Activated CD8-positive, alpha-beta memory T cell treated with anti-CD3 and anti-CD28 coated beads for 4 hours (primary cell): ENCODE data around the gene AGPAT1.
"Not testable (repeated sequence)": the region's sequence is repeated elsewhere in the genome, so short reads cannot be mapped to it uniquely, and the experiment has no call there.

ENCODE experiments used
- DNase-seq, 2 donors: peaks; one replicate each; pipeline ENCODE4 v3.0.0-alpha.2; 2020; ENCODE audit warnings: low read depth in 2 of 2

The AGPAT1 gene

DNA sequence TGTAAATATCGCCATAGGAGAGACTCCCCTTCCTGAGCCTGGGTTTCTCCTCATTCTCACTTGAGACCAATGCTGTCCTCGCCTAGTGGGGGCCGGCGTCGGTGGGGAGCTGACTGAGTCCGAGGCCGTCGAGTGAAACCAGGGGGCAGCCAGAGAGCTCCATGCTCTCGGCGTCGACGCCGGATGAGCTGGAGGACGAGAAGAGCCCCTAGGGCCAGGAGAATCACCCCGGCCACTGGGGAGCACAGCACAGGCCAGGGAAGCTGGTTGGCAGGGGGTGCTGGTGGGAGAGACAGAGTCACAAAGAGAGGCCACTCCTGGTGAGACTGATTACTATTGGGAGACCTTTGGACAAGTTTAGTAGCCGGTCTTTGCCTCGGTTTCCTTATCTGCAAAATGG lies 23.0 kb upstream of the AGPAT1 start:
- no peak for DNase-seq

DNA sequence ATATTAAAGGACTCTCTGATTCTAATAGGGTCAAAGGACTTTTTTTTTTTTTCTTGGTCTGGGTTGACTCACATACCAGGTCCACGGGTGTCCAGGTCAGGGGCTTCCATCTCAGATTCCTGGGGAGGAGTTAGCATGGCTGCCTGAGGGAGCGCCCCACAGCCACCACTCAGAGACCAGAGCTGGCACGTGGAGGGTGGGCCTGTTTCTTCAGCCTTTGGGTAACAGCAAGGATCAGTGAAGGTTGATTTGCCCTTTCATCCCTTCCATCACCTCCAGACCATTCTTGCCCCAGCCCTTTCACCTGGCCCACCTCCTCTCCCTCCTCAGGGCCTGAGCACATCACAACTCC lies 22.4 kb upstream of the AGPAT1 start:
- DNase-seq: no peak

DNA sequence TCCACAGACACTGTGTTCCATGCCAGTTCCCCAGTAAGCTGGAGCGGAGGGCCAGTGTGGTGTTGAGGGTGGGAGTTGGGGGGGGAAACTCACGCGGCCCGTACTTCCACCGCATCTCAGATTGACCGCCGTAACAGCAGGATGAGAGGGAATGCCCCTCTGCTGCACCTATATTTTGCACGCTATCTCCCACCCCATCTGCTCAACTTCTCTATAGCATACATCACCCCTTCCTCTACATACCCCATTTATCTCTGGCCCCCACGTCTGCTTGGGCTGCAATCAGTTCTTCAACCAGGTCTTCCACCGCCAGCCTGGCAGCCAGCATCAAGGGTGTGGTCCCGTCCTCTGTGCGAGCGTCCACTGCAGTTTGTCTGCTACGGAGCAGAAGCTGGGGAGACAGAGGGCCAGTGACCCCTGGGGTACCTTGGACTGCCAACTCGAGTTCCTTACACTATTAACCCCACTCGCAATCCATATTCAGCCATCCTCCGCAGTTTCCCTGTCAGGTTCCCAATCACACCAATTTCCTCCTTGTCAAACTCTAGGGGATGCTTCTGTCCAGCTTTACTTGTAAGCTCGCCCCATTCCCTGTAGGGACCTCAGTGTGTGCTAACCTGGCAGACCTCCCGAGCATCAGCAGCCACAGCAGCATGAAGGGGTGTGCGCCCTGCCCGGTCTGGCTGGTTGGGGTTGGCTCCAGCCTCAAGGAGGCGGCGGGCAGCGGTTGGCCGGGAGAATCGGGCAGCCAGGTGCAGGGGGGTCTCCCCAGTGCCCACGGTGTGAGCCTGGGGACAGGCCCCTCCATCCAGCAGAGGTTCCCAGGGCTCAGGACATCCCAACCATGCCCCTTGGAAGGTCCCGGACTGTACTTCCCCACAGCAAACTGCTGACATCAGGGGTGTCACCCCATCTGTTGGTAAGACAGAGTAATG lies 21.1 kb upstream of the AGPAT1 start:
- no peak for DNase-seq

DNA sequence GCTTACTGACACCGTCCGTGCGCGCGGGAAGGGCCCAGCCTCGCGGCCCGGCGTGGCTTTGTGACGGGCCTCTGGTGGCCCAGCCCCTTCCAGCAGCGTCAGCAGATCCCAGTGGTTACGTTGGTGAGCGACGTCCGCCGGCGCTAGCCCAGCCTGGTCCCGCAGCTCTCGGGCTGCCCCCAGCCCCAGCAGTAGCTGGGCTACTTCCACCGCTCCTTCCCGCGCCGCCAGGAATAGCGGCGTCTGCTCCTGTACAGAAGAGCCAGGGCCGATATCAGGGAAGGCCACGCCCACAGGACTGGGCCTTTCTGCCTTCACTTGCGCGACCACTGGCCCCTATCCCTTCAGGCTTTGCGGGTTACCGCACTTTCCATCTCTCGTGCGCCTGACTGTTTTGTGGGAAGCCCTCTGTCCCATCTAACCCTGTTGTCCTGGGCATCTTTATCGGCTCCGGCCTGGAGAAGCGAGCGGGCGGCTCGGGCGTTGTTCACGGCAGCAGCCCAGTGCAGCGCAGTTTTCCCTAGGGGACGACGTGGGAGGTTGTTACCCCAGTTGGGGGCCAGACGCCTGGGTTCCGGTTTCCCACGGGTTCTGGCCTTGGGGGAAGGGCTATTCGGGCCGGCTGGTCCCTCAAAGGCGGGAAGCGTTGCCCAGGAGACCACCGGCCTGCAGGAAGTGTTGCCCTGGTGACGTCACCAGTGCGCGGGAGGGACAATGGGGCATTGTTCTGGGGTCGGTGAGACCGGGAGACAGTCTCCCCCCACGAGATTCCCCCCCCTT lies 20.2 kb upstream of the AGPAT1 start:
- DNase-seq: peak in 1 of 2 donors; percentile 31

DNA sequence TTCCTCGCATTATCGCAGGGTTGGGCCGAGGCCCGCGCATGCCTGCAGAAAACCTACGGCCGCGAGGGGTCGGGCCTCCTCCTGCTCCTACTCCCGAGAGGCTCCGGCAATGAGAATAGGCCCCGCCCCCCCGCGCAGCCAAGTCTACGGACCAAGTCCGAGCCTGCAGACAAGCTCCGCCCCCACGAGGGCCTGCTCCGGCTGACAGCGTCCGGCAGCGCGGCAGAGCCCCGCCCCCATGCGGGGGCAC lies 19.7 kb upstream of the AGPAT1 start:
- DNase-seq: peak; percentile 100

DNA sequence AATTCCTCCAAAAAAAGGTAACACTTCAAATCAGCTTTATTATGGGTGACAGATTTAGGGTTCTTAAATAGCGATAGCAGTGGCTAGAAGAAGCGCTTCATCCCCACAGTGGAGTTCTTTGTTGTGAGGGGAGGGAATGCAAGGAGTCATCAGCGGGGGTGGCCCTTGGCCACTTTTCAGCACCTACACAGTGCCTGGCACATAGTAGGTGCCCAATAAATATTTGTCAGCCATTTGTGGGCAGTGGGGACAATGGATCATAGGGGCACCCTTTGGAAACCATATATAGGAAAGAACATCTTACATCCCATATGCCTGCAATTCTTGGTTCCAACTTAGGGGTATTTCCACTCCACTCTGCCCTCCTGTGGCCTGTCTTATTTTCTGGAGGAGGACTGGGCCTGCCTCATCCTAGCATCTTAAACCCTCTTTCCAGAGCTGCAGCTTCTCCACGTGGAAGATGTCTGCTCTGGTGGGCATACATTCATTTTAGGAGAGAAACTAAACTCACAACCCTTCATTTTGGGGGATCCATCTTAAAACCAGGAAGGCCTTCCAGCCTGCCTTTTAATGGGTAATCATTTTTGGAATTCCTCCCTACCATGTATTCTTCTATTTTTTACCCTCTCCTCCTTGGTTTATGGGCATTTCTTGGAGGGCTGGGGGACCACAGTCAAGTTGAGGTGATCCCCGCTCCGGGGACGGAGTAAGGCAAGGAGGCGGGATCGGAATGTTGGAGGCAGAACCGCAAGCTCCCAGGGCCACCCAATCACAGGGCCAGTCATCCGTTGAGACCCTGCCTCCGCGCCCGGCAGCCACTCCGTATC lies 19.2 kb upstream of the AGPAT1 start:
- DNase-seq: no peak

DNA sequence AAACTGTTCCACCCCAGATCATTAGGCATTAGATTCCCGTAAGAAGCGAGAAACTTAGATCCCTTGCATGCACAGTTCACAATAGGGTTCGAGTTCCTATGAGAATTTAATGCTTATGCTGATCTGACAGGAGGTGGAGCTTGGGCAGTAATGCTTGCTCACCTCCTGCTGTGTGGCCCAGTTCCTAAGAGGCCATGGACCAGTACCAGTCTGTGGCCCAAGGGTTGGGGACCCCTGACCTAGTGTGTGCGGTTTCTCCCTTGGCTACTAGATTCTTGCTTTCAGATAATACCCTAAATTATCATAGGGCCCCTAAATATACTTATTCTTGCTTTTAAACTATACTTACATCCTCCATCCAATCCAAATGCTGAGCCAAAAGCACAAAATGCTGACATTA lies 18.5 kb upstream of the AGPAT1 start:
- DNase-seq: no peak

DNA sequence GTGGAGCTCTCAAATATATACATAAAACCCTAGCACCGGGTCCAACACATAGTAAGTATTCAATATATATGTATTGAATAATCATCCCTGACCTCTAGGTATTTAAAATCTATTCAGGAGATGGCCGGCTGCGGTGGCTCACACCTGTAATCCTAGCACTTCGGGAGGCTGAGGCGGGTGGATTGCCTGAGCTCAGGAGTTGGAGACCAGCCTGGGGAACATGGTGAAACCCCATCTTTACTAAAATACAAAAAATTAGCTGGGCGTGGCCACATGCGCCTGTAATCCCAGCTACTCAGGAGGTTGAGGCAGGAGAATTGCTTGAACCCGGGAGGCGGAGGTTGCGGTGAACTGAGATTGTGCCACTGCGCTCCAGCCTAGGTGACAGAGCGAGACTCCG lies 17.2 kb upstream of the AGPAT1 start:
- not testable (repeated sequence) for DNase-seq

DNA sequence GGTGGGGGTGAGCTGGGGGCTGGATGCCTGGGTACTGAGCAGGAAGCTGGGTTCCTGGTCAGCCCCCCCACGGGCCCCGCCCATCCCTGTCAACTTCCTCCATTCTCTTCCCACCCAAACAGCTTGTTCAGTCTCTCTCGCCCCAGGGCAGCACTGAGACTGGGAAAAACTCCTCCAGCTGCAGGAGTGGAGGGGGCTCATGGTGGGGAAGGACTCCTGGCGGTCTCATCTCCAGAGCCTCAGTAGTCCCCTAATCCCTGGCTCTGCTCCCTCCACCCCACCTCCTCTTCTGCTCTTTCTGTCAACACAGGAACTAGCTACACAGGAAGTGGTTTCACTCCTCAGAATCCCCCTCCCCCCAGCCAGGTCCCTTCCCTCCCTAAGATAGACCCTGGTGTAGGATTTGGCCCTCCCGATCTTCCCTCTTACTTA lies 16.7 kb upstream of the AGPAT1 start, which contains the start of gene GPSM3:
TSS of gene GPSM3 (minus strand) at position 36 of the 432 bp plus-strand sequence. CDS start 130 bp downstream, outside the sequence.
- DNase-seq: no peak

DNA sequence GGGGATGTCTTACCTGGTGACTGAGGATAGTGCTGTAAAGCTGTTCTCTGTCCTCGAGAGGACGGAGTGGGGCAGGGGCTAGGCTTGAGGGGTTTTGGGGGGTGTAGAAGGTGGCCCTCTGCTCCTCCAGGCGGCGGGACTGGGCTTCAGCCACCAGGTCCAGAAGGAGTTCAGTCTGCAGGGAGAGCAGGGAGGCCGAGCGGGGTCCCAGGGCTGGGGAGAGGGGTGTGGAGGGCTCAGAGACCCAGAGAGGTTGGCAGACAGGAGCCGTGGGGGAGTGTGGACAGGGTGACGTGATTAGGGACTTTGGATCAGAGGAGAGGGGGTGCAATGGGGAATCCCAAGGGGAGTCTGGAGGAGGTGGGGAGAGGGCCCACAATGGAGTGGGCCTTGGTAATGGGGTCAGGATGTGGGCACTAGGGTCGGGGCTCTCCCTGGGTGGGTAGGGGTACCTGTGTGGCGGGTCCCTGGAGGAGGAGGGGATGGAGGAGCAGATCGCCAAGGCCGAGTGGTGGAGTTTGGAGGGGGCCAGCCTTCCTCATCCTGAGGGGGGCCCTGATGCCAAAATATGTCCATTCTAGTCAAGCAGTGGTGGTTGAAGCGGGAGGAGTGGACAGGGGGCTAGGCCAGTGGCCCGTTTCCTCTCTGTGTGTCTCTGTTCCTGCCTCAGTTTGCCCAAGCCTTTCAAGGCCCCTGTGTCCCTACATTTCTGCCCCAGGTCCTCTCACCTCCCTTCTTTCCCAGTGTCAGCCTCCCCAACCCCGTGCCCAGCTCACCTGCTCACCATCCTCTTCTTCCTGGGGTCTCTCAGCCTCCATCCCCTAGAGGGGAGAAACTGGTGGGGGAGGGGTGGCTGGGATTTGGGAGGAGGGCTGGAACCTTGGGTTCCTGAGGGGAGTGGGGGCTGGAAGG lies 16.1 kb upstream of the AGPAT1 start:
- no peak for DNase-seq

DNA sequence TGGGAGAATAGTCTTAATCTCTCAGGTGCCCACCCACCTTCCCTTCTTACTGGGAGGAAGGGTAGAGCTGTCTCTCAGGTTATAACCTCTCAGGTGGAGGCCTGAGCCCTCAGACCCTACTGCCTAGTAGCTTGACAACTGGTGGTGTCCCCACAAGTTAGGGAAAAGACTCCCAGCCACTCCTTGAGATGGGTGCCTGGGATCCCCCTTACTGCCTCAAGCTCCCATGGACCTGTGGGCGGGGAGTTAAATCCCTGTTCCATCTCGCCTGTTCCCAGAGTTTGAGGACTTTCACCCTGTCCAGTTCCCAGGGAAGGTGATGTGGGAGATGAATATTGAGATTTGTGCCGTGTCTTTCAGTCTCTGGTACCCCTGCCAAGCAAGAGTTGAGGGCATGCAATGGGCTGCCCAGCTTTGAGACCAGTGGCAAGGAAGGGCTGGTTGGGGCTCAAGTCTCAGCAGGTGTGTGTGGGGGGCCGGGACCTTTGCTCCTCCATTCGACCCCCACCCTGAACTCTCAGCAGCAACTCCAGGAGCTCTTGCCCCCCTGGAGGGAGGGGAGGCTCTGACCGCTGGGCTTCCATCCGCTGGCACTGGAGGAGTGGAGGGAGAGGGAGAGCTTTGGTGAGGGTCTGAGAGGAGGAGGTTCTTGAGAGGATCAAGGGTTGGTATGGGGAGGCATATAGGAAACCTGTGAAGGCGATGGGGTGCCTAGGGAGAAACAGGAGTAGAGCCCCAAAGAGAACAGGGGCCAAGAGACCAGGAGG lies 15.2 kb upstream of the AGPAT1 start:
- DNase-seq: no peak

DNA sequence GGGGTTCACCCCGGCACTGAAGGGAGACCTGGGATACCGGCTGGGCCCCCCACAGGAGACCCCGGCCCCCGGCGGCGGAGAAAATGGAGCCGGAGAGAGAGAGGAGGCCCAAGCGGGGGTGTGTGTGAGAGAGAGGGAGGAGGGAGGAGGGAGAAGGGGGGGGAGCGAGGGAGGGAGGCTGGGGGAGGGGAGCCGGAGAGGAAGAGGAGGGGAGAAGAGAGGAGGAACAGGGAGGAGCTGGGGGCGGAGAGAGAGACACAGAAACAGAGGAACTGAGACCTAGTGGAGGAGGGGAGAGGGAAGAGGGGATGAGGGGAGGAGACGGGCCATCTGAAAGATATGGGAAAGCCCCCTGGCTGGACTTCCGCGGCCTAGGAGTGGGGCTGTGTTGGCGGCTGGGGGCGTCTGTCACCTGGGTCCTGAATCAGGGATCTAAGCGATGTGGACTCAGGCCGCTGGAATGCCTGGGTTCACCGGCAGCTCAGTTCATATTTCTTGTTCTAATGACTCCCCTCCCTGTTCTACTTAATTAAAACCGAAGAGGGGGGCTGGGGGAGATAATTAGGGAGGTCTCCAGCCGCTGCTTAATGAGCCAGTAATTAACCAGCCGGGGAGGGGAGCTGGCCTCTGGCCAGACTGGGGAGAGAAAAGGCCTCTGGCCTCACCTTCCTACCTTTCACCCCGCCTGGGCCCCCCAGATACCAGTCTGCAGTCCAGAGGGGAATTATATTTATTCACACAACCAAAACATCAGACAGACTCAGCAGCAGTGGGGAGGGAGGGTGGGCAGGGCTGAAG lies 14.4 kb upstream of the AGPAT1 start, which contains the start of gene PBX2:
TSS of gene PBX2 (minus strand) at position 149 of the 798 bp plus-strand sequence. CDS start 287 bp downstream, outside the sequence.
- DNase-seq: peak; percentile 70 to 76

DNA sequence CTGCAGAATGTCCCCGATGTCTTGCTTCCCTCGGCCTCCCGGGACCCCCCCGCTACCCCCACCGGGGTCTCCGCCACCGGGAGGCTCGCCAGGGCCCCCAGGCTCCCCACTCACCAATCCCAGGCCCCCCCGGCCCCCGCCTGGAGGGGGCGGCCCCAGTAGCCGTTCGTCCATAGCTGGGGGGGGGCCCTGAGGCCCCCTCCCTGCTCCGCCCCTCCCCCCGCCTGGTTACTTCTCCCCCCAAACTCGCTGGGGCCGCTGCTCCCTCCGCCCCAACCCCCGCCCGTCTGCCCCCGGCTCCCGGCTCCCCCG lies 13.8 kb upstream of the AGPAT1 start:
- no peak for DNase-seq

DNA sequence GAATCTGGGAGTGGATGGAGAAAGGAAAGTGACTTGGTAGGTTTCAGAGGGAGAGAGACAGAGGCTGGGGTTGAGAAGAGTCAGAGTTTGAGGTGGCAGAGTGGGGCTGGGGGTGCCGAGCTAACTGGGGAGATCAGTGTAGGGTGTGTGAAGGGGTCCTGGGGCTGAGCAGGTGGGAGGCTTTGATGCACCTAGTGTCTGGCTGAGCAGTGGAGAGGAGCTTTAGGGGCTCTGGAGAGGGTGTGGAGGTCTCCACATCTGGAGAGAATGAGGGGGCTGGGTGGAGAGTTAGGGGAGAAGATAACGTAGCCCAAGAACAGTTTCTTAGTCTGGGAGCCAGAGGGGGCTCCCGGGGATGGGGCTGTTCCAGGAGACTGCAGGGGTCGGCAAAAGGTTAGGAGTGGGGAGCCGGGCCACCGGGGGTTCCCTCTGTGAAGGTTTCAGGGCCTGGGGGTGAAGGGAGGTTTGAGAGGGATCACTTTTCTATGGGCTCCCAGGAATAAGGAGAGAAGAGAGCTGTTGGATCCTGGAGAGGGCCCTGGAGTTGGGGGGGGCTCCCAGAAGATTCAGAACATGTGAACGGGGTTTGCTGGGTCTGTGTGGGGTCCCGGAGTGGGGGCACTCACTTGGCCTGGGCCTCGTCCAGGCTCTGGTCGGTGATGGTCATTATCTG lies 13.3 kb upstream of the AGPAT1 start:
- DNase-seq: no peak

DNA sequence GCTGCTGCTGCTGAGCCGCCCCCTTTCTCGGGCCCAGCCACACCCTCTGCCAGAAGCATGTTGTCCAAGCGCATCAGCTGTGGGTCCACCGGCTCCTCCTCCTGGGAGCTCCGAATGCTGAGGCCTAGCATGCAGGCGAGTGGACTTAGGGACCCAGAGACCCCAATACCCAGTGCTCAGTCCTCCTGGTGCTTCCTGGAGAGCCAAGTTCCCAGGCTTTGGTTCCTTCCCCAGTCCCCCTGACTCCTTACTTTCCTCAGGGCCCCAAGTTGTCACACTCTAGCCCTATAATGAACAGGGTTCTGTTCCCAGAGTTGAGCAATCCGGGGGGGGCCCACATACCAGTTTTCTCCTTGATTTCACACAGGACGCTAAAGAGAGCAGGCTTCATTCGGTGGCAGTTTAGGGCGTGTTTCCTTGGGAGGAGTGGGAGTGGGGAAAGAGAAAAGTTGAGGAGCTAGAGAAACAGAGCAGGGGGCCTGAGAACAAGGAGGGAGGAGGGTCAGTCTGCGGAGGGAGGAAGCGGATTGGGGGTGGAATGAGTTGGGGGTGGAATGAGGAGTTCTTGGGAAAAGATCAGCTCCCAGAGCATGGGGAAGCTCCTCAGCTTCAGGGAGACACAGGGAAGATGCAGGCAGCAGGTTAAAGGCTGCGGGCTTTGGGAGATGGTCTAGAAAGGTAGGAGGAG lies 12.6 kb upstream of the AGPAT1 start:
- no peak for DNase-seq

DNA sequence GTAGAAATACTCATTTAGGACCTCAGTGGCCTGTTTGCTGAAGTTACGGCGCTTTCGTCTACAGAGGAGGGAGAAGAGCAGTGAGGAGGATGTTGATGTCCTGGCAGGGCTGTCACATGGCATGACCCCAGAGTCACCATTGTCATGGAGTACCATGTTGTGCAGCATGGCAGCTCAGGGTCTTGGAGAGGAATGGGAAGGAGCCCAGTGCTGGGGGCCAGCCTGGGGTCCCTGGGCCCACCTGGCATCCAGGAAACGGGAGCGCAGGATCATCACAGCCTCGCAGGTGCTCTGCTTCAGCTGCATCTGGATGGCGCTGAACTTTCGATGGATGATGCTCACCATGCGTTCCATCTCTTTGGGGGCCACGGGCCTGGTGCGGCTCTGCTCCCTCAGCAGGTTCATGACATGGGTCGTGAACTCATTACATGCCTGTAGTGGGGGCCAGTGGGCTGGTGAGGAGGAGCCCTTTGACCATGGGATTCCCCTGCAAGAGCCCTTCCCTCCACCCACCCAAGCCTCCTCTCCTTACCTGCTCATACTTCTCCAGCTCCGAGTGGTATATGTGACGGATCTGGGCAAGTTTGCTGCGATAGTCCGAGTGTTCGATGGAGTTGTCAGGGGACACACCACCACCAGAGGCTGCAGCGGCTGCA lies 12.0 kb upstream of the AGPAT1 start:
- DNase-seq: not testable (repeated sequence)

DNA sequence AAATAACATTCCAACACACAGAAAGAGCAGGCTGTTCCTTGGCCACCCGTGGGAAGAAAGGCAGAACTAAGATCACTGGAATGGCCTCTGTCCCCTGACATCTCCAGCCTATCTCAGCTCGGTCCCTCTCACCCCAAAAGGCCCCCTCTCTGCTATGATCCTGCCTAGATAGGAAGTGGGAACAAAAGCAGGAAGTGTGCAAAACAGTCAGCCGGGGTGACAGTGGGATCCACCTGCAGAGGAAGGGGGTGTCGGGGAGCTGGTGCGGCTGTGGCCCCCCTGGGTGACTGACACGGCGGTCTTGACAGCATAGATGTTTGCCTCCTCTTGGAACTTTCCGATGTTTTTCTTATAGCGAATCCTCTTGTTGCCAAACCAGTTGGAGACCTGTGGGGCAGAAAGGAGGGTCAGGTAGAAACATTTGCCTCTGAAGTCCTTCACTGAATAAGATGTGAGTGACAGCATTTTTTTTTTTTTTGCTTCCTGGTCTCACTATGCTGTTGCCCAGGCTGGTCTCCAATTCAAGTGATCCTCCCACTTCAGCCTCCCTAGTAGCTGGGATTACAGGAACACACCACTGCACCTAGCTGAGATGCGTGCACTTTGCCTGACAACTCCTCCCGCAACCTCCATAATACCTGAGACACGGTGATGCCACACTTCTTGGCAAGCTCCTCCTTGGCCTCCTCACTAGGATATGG lies 11.3 kb upstream of the AGPAT1 start:
- no peak for DNase-seq
